ENCODE results near the gene ALOX5AP.

ALOX5AP gene

GRCh38 chr13:30714629-30715371, 20.5 kb upstream of the ALOX5AP start:
- no peak for DNase-seq (ENCODE audit: low spot score)

- DNase-seq (ENCODE audit: low spot score): no peak
These were observed 20.0 kb upstream of the ALOX5AP start for GRCh38 chr13:30715372-30715756.

GRCh38 chr13:30715837-30716236, 19.5 kb upstream of the ALOX5AP start:
- DNase-seq (ENCODE audit: low spot score): no peak

GRCh38 chr13:30718661-30719524, 16.4 kb upstream of the ALOX5AP start:
- no peak for DNase-seq (ENCODE audit: low spot score)

- DNase-seq (ENCODE audit: low spot score): no peak
These were observed 15.8 kb upstream of the ALOX5AP start for GRCh38 chr13:30719525-30719914.

GRCh38 chr13:30720172-30720869, 15.0 kb upstream of the ALOX5AP start:
- DNase-seq (ENCODE audit: low spot score): no peak

GRCh38 chr13:30721936-30722335, 13.4 kb upstream of the ALOX5AP start:
- no peak for DNase-seq (ENCODE audit: low spot score)

GRCh38 chr13:30722361-30722760, 13.0 kb upstream of the ALOX5AP start:
- no peak for DNase-seq (ENCODE audit: low spot score)

GRCh38 chr13:30724778-30725177, 10.6 kb upstream of the ALOX5AP start:
- DNase-seq (ENCODE audit: low spot score): no peak

- no peak for DNase-seq (ENCODE audit: low spot score)
These were observed 9.8 kb upstream of the ALOX5AP start for GRCh38 chr13:30725326-30726085.

- no peak for DNase-seq (ENCODE audit: low spot score)
These were observed 9.2 kb upstream of the ALOX5AP start for GRCh38 chr13:30726192-30726591.

- DNase-seq (ENCODE audit: low spot score): no peak
These were observed 7.6 kb upstream of the ALOX5AP start for GRCh38 chr13:30727491-30728355.

- DNase-seq (ENCODE audit: low spot score): no peak
These were observed 5.5 kb upstream of the ALOX5AP start for GRCh38 chr13:30729801-30730200.

- no peak for DNase-seq (ENCODE audit: low spot score)
These were observed 4.8 kb upstream of the ALOX5AP start for GRCh38 chr13:30730526-30730925.

GRCh38 chr13:30731361-30732045, 3.8 kb upstream of the ALOX5AP start:
- DNase-seq (ENCODE audit: low spot score): no peak

GRCh38 chr13:30732046-30732390, 3.3 kb upstream of the ALOX5AP start:
- DNase-seq (ENCODE audit: low spot score): no peak

- no peak for DNase-seq (ENCODE audit: low spot score)
These were observed 904 bp upstream of the ALOX5AP start for GRCh38 chr13:30734439-30734838.

GRCh38 chr13:30735872-30736175, 481 bp downstream of the ALOX5AP start:
- no peak for DNase-seq (ENCODE audit: low spot score)

- DNase-seq (ENCODE audit: low spot score): no peak
These were observed 1.3 kb downstream of the ALOX5AP start for GRCh38 chr13:30736461-30737320.
